Liver (tissue), 3 donors: ENCODE data around the gene NOM1.

Experiments used
- ATF3 ChIP-seq: IDR thresholded peaks from 2 replicates; pipeline ENCODE4 v1.6.1; 2016; ENCODE audit warnings: antibody characterized with exemption
- EGR1 ChIP-seq, 2 donors: IDR thresholded peaks; 2 replicates each; pipeline ENCODE4 v1.6.1; 2016 to 2018; ENCODE audit warnings: antibody characterized with exemption in 2 of 2, low read depth in 2 of 2
- FOXA1 ChIP-seq: IDR thresholded peaks from 2 replicates; pipeline ENCODE4 v1.6.1; 2016; ENCODE audit warnings: antibody characterized with exemption
- GABPA ChIP-seq, 2 donors: IDR thresholded peaks in 1 of 2; conservative IDR thresholded peaks in 1 of 2; 2 replicates each; pipeline ENCODE4 v1.6.1; 2016; ENCODE audit warnings: antibody characterized with exemption in 2 of 2, mild to moderate bottlenecking in 1 of 2, moderate library complexity in 1 of 2
- JUND ChIP-seq, 2 donors: IDR thresholded peaks; 2 replicates each; pipeline ENCODE4 v1.6.1; 2016; ENCODE audit warnings: antibody characterized with exemption in 2 of 2
- MAX ChIP-seq: IDR thresholded peaks from 2 replicates; pipeline ENCODE4 v1.6.1; 2016; ENCODE audit warnings: antibody characterized with exemption
- RAD21 ChIP-seq, 2 donors: IDR thresholded peaks; 2 replicates each; pipeline ENCODE4 v1.6.1; 2016; ENCODE audit warnings: antibody characterized with exemption in 2 of 2, mild to moderate bottlenecking in 2 of 2
- RXRA ChIP-seq, 2 donors: IDR thresholded peaks; 2 replicates each; pipeline ENCODE4 v1.6.1; 2017 to 2018; ENCODE audit warnings: antibody characterized with exemption in 2 of 2, mild to moderate bottlenecking in 1 of 2
- SP1 ChIP-seq: IDR thresholded peaks from 2 replicates; pipeline ENCODE4 v1.6.1; 2018; ENCODE audit warnings: antibody characterized with exemption, mild to moderate bottlenecking
- TAF1 ChIP-seq: conservative IDR thresholded peaks from 2 replicates; pipeline ENCODE4 v1.6.1; 2016; ENCODE audit warnings: antibody characterized with exemption, mild to moderate bottlenecking
- YY1 ChIP-seq: IDR thresholded peaks from 2 replicates; pipeline ENCODE4 v1.6.1; 2016; ENCODE audit warnings: antibody characterized with exemption, mild to moderate bottlenecking
- ZBTB33 ChIP-seq: IDR thresholded peaks from 2 replicates; pipeline ENCODE4 v1.6.1; 2016; ENCODE audit warnings: antibody characterized with exemption
- TF ChIP-seq, protein P1 (sequence below): fragments of 150-350 bp; IDR thresholded peaks from 2 replicates; pipeline ENCODE4 v1.5.1; 2017; ENCODE audit warnings: improper control_type of control experiment, low read depth, low read length; ENCODE audit not compliant: missing input control
- TF ChIP-seq, protein P2 (sequence below): IDR thresholded peaks from 2 replicates; pipeline ENCODE4 v1.6.1; 2016; ENCODE audit warnings: antibody characterized with exemption, mild to moderate bottlenecking
- donor health status: healthy.
- donor health status: healthy.

DNA sequence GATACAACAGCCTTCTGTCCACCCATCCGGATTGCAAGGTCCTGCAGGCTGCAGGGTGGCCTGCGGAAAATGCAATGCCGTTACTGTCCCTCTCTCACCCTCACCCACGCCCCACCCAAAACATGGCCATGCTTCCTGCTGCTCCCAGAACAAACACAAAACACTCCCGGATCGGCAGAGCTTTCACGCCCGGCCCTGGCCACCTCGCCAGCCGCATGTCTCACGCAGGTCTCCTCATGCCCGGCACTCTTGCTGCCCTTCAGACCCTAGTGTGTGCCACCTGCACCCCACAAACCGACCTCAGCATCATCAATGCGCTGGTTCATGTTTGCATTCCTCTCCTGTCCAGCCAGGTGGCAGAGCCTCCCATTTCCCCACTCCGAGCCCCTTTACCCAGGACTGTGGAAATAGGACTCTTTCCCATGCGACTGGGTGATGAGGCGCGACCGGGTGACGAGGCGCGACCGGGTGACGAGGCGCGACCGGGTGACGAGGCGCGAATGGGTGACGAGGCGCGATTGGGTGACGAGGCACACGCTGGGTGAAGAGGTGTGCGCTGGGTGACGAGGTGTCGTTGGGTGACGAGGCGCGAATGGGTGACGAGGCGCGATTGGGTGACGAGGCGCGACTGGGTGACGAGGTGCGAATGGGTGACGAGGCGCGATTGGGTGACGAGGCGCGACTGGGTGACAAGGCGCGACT, 8.9 kb upstream of the NOM1 start:
- TF ChIP-seq, protein P1, sequence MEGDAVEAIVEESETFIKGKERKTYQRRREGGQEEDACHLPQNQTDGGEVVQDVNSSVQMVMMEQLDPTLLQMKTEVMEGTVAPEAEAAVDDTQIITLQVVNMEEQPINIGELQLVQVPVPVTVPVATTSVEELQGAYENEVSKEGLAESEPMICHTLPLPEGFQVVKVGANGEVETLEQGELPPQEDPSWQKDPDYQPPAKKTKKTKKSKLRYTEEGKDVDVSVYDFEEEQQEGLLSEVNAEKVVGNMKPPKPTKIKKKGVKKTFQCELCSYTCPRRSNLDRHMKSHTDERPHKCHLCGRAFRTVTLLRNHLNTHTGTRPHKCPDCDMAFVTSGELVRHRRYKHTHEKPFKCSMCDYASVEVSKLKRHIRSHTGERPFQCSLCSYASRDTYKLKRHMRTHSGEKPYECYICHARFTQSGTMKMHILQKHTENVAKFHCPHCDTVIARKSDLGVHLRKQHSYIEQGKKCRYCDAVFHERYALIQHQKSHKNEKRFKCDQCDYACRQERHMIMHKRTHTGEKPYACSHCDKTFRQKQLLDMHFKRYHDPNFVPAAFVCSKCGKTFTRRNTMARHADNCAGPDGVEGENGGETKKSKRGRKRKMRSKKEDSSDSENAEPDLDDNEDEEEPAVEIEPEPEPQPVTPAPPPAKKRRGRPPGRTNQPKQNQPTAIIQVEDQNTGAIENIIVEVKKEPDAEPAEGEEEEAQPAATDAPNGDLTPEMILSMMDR: no peak
- TF ChIP-seq SP1 (no peak), TAF1 (no peak), GABPA (IDR thresholded peaks at IDR 0.05 in 1 of 2, conservative IDR thresholded peaks at IDR 0.05 in 1 of 2) (no peak), JUND (IDR thresholded peaks at IDR 0.05) (no peak), YY1 (no peak), RAD21 (IDR thresholded peaks at IDR 0.05) (no peak), FOXA1 (no peak), ZBTB33 (no peak), ATF3 (no peak), EGR1 (IDR thresholded peaks at IDR 0.05; ENCODE audit: low read depth in 2 of 2) (no peak), MAX (no peak), RXRA (IDR thresholded peaks at IDR 0.05) (no peak)
- TF ChIP-seq, protein P2, sequence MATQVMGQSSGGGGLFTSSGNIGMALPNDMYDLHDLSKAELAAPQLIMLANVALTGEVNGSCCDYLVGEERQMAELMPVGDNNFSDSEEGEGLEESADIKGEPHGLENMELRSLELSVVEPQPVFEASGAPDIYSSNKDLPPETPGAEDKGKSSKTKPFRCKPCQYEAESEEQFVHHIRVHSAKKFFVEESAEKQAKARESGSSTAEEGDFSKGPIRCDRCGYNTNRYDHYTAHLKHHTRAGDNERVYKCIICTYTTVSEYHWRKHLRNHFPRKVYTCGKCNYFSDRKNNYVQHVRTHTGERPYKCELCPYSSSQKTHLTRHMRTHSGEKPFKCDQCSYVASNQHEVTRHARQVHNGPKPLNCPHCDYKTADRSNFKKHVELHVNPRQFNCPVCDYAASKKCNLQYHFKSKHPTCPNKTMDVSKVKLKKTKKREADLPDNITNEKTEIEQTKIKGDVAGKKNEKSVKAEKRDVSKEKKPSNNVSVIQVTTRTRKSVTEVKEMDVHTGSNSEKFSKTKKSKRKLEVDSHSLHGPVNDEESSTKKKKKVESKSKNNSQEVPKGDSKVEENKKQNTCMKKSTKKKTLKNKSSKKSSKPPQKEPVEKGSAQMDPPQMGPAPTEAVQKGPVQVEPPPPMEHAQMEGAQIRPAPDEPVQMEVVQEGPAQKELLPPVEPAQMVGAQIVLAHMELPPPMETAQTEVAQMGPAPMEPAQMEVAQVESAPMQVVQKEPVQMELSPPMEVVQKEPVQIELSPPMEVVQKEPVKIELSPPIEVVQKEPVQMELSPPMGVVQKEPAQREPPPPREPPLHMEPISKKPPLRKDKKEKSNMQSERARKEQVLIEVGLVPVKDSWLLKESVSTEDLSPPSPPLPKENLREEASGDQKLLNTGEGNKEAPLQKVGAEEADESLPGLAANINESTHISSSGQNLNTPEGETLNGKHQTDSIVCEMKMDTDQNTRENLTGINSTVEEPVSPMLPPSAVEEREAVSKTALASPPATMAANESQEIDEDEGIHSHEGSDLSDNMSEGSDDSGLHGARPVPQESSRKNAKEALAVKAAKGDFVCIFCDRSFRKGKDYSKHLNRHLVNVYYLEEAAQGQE: no peak
